Activated naive CD8-positive, alpha-beta T cell treated with anti-CD3 and anti-CD28 coated beads, Interleukin-2, amount 50 U/mL, for 16 hours (primary cell): ENCODE results near the gene RPL27.

Experiments
- DNase-seq: peaks from one replicate; pipeline ENCODE4 v3.0.0-alpha.2; 2020; ENCODE audit warnings: low read depth, low spot score

RPL27 gene

GRCh38 chr17:43020789-43021740 is 22.8 kb downstream of the RPL27 start:
- no peak for DNase-seq

GRCh38 chr17:43021741-43022512 is 23.7 kb downstream of the RPL27 start, which contains the start of gene VAT1:
Gene VAT1, minus strand, starts transcription at chr17:43022385. Its CDS starts 63 bp downstream, at chr17:43022322.
- peak; percentile 38 for DNase-seq

- peak; percentile 63 for DNase-seq
Measured at GRCh38 chr17:43024407-43025289, 26.4 kb downstream of the RPL27 start, which contains the start of gene RND2. Gene RND2, plus strand, starts transcription at chr17:43025231. Its CDS starts 117 bp downstream, at chr17:43025348.

- DNase-seq = no peak
Measured at GRCh38 chr17:43025290-43025657, 27.1 kb downstream of the RPL27 start.

GRCh38 chr17:43025766-43026537 is 27.7 kb downstream of the RPL27 start:
- no peak for DNase-seq

GRCh38 chr17:43026595-43026994 is 28.4 kb downstream of the RPL27 start:
- DNase-seq = no peak

GRCh38 chr17:43027091-43028032 is 29.1 kb downstream of the RPL27 start:
- no peak for DNase-seq

- DNase-seq = no peak
Measured at GRCh38 chr17:43028221-43028861, 30.1 kb downstream of the RPL27 start.

GRCh38 chr17:43030137-43030767 is 32.0 kb downstream of the RPL27 start:
- DNase-seq = no peak

GRCh38 chr17:43031666-43032065 is 33.4 kb downstream of the RPL27 start:
- DNase-seq = no peak

GRCh38 chr17:43033948-43034881 is 36.0 kb downstream of the RPL27 start:
- no peak for DNase-seq

- DNase-seq = no peak
Measured at GRCh38 chr17:43034894-43035293, 36.7 kb downstream of the RPL27 start.

GRCh38 chr17:43039646-43040045 is 41.4 kb downstream of the RPL27 start:
- no peak for DNase-seq

GRCh38 chr17:43040655-43041054 is 42.4 kb downstream of the RPL27 start:
- no peak for DNase-seq

- DNase-seq = no peak
Measured at GRCh38 chr17:43042025-43042628, 43.9 kb downstream of the RPL27 start.

GRCh38 chr17:43043307-43043706 is 45.1 kb downstream of the RPL27 start:
- DNase-seq = no peak

GRCh38 chr17:43044024-43044423 is 45.8 kb downstream of the RPL27 start:
- no peak for DNase-seq
